ENCODE measurements around the gene MBP.

The MBP gene

DNA sequence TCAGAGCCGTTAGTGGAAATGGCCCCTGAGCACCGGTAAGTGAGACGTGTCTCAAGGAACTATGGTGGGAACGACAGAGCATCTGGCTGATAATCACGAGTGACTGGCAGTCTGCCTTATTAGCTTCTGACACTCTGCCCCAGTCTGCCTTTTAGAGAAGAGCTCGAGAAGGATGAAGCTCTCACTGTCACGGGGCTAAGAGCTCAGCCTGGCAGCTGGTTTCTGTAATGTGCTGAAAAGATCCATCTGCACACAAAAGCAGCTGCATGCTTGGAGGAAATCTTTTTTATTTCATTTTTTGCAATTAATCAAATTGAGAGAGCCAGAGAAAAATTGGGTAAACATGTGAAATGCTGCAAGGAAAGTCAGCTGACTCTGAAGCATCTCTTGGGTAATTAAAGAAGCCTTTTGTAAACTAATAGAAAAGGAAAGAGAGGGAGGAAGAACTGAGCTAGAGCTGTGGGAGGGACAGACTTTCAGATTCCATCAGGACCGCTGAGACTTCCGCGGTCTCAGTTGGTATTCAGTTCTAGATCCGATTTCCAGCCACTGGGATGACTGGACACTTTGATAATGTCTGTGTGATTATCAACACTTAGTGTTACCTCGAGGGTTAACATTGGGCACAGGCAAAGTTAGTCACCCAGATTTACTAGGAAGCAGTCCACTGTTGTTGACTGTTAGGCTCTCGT, 24.4 kb downstream of the MBP start:
- TF ChIP-seq, protein P1, sequence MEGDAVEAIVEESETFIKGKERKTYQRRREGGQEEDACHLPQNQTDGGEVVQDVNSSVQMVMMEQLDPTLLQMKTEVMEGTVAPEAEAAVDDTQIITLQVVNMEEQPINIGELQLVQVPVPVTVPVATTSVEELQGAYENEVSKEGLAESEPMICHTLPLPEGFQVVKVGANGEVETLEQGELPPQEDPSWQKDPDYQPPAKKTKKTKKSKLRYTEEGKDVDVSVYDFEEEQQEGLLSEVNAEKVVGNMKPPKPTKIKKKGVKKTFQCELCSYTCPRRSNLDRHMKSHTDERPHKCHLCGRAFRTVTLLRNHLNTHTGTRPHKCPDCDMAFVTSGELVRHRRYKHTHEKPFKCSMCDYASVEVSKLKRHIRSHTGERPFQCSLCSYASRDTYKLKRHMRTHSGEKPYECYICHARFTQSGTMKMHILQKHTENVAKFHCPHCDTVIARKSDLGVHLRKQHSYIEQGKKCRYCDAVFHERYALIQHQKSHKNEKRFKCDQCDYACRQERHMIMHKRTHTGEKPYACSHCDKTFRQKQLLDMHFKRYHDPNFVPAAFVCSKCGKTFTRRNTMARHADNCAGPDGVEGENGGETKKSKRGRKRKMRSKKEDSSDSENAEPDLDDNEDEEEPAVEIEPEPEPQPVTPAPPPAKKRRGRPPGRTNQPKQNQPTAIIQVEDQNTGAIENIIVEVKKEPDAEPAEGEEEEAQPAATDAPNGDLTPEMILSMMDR (conservative IDR thresholded peaks at IDR 0.05) = no peak
- no peak for TF ChIP-seq ZFX (IDR thresholded peaks at IDR 0.05)
- H3K27ac ChIP-seq = no peak overlapping the region

DNA sequence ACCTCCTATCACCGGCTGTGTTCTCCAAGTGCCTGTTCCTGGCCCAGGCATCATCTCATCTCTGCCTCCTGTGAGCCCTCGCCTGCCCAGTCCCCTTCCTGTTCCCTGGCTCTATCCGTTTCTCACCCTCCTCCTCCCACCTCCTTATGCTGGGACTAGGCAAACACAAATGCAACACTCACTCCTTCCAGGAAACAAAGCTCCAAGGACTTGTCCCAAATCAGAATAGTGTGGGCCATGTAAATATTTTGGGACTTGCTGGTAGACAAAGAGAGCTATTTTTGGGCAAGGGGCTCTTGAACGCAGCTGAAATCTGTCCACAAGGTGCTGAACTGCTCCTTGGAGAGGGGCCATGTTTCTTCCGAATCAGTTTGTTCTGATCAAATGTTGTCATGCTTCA, 25.3 kb downstream of the MBP start:
- TF ChIP-seq, protein P1 (conservative IDR thresholded peaks at IDR 0.05) = no peak
- TF ChIP-seq ZFX (IDR thresholded peaks at IDR 0.05) = no peak
- no peak overlapping the region for H3K27ac ChIP-seq

DNA sequence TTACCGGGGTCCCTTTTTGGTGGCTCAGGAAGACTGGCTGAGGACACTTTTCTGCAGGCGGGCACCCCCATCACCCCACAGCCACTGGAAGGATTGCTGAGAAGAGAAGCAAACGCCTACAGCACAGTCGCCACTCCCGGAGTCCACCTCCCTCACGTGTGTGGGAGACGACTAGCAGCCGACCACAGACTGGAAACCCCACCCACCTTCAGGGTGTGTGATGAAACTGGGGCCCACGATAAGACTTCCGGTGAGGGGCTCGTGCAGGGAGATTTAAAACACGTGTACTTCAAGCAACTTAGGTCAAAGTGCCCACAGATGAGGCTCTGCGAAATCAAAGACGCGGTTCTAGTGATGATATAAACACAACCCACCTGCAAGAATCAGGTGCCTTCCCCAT, 26.3 kb downstream of the MBP start:
- no peak overlapping the region for H3K27ac ChIP-seq

DNA sequence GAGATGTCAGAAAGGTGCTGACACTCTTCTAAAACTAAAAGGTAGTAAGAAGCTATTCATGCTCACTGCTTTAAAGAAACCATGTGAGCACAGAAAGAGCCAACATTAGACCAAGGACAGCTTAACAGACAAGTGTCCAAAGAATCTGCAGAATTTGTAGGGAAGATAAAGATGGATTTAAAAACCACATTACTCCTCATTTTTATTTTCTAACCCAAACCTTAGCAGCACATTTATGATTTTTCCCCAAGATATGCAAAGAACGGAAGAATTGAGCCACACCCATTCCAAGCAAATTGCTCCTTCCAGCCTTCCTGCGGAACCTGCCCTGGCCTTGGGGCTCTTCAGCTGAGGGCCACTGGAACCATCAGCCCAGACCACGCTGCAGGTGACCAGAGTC, 26.9 kb downstream of the MBP start:
- H3K27ac ChIP-seq = no peak overlapping the region
- no peak for TF ChIP-seq ZFX (IDR thresholded peaks at IDR 0.05)
- TF ChIP-seq, protein P1 (conservative IDR thresholded peaks at IDR 0.05) = no peak

More for the DNA sequence above, 26.3 kb downstream of the MBP start:
- TF ChIP-seq, protein P1 (conservative IDR thresholded peaks at IDR 0.05) = no peak
- no peak for TF ChIP-seq ZFX (IDR thresholded peaks at IDR 0.05)

DNA sequence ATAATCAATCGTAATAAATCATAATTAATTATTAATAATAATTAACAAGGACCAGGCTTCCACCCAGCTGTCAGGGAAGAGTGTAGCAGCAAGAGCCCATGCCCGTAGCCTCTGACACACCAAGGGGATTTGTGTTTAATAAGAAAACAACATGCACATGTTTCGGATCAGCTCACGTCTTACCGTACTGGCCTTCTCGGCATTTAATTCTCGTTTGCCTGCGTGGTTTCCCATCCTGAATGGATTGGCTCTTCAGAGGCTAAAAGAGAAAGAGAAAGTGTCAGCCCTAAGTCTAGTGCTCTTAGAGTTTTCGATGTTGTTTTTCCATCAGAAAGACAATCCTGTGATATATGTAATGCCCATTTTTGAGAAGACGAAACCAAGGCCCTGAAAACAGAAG, 27.6 kb downstream of the MBP start:
- H3K27ac ChIP-seq = no peak overlapping the region
- TF ChIP-seq, protein P1 (conservative IDR thresholded peaks at IDR 0.05) = no peak
- no peak for TF ChIP-seq ZFX (IDR thresholded peaks at IDR 0.05)

DNA sequence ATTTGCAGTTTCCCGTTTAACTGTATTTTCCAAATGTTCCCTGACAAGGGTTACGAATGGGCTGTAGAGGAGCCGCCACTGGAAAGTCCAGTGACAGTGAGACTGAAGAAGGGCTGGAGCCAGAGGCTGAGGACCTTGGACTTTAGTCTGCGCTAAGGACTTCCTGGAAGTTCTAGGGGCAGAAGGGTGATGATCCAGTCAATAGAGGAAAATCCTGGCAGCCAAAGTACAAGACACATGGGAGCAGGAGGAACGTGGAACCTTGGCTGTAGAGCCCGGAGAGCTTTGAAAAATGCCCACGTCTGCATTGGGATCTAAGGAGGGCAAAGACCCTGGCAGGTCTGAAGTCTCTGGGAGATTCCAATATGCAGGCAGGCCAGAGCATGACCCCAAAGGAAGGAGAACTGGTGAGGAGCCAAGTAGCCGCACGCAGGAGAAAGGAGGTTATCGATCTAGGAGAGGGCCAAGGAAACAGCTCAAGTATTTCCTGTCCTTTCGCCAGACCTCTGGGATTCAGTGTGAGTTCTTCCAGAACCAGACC, 28.5 kb downstream of the MBP start:
- no peak for TF ChIP-seq ZFX (IDR thresholded peaks at IDR 0.05)
- TF ChIP-seq, protein P1 (conservative IDR thresholded peaks at IDR 0.05) = no peak
- no peak overlapping the region for H3K27ac ChIP-seq

DNA sequence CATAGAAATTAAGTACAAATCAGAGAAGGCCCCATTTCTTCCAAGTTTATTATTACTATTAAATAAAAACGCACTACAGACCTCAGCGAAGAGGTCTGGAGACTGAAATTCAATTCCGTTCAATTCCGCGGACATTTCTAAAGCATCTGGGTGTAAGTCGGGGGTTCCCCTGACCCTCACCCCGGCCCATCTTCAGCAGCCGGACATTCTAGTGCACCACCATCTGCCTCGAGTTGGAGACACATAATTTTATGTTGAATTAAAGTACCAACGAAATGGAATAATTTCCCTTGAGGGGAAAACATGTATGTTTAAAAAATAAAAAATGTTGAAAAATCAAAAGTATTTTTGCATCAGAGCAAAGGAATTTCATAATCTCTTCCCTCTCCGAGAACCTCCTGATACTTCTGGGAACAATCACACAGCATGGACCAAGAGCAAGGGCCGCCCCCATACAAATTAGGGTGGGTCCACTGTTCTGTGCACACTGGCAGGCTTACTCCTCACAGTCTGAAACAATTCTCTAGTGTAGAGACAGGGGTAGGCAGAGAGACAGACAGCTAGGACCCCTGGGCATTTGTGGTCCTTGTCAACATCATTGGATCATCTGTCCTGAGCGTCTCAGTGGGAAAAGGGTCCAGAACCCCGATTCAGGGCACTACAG, 29.3 kb downstream of the MBP start:
- TF ChIP-seq, protein P1 (conservative IDR thresholded peaks at IDR 0.05) = no peak
- no peak for TF ChIP-seq ZFX (IDR thresholded peaks at IDR 0.05)

More for the DNA sequence above, 29.3 kb downstream of the MBP start:
- no peak overlapping the region for H3K27ac ChIP-seq

All from C4-2B (cell line).